GM18873 (cell line): ENCODE measurements around the gene MIAT.
"Not testable (repeated sequence)": the region's sequence is repeated elsewhere in the genome, so short reads cannot be mapped to it uniquely, and the experiment has no call there.

Experiments used
- ATAC-seq: cut with Tn5 transposase; IDR thresholded peaks from one replicate; pipeline ENCODE4 v1.9.1; 2021; ENCODE audit warnings: mild to moderate bottlenecking, moderate library complexity, moderate number of reproducible peaks; ENCODE audit not compliant: unreplicated experiment, low FRiP score

Gene MIAT

GRCh38 chr22:26690654-26691376 lies 33.4 kb downstream of the MIAT start:
- ATAC-seq = no peak

- ATAC-seq = no peak
Measured at GRCh38 chr22:26691377-26691716, 34.0 kb downstream of the MIAT start.

- ATAC-seq = no peak
Measured at GRCh38 chr22:26692215-26692614, 34.8 kb downstream of the MIAT start.

GRCh38 chr22:26697151-26697550 lies 39.8 kb downstream of the MIAT start:
- ATAC-seq = no peak

- ATAC-seq = no peak
Measured at GRCh38 chr22:26700462-26700861, 43.1 kb downstream of the MIAT start.

- no peak for ATAC-seq
Measured at GRCh38 chr22:26700886-26701285, 43.5 kb downstream of the MIAT start.

GRCh38 chr22:26701323-26701722 lies 43.9 kb downstream of the MIAT start:
- ATAC-seq = no peak

GRCh38 chr22:26702906-26703830 lies 45.8 kb downstream of the MIAT start:
- no peak for ATAC-seq

- ATAC-seq = not testable (repeated sequence)
Measured at GRCh38 chr22:26705379-26705778, 48.0 kb downstream of the MIAT start.

- no peak for ATAC-seq
Measured at GRCh38 chr22:26707090-26707489, 49.7 kb downstream of the MIAT start.

GRCh38 chr22:26707581-26707980 lies 50.2 kb downstream of the MIAT start:
- no peak for ATAC-seq

GRCh38 chr22:26708256-26709009 lies 51.0 kb downstream of the MIAT start:
- ATAC-seq = no peak

GRCh38 chr22:26709617-26710390 lies 52.4 kb downstream of the MIAT start:
- no peak for ATAC-seq

GRCh38 chr22:26711205-26711963 lies 54.0 kb downstream of the MIAT start:
- no peak for ATAC-seq

- ATAC-seq = no peak
Measured at GRCh38 chr22:26712158-26712557, 54.8 kb downstream of the MIAT start.

GRCh38 chr22:26713823-26714449 lies 56.5 kb downstream of the MIAT start:
- ATAC-seq = no peak

GRCh38 chr22:26714971-26715370 lies 57.6 kb downstream of the MIAT start:
- ATAC-seq = no peak

- ATAC-seq = no peak
Measured at GRCh38 chr22:26715392-26715936, 58.1 kb downstream of the MIAT start.

GRCh38 chr22:26718488-26718887 lies 61.1 kb downstream of the MIAT start:
- no peak for ATAC-seq
